Progenitor cell of endocrine pancreas (in vitro differentiated cells): Measurements from ENCODE around the gene OLFML3. TPM values are rescaled to one million over a fixed set of nuclear protein-coding genes. Genes with fewer than 3 reads are reported as not detected.

Experiments
- DNase-seq: peaks from one replicate; pipeline ENCODE4 v3.0.0; 2021; ENCODE audit warnings: low spot score; ENCODE audit not compliant: unreplicated experiment
- H3K27ac Mint-ChIP-seq: 2 replicates; pipeline ENCODE4 v1.8.0; 2021; ENCODE audit warnings: mild to moderate bottlenecking, moderate library complexity, mixed read lengths
- H3K27me3 Mint-ChIP-seq: 2 replicates; pipeline ENCODE4 v1.8.0; 2021; ENCODE audit warnings: mixed read lengths
- H3K36me3 Mint-ChIP-seq: 2 replicates; pipeline ENCODE4 v1.8.0; 2022; ENCODE audit warnings: mixed read lengths; ENCODE audit not compliant: insufficient read depth
- H3K4me1 Mint-ChIP-seq: 2 replicates; pipeline ENCODE4 v1.8.0; 2021; ENCODE audit warnings: low read depth, mixed read lengths
- H3K4me3 Mint-ChIP-seq: 2 replicates; pipeline ENCODE4 v1.8.0; 2021; ENCODE audit warnings: low read depth, mild to moderate bottlenecking, moderate library complexity, mixed read lengths
- H3K9me3 Mint-ChIP-seq: 2 replicates; pipeline ENCODE4 v1.8.0; 2021; ENCODE audit warnings: low read depth, mixed read lengths
- total RNA-seq: library from RNA; stranded (reverse); gene quantifications from 2 replicates; pipeline ENCODE4 v1.2.1, GENCODE V29; 2021
- TF ChIP-seq, protein P1 (sequence below): fragments of 200-600 bp; sonication (generic); IDR thresholded peaks from one replicate; pipeline ENCODE4 v1.5.0; 2021; ENCODE audit warnings: antibody characterized with exemption, mild to moderate bottlenecking; ENCODE audit not compliant: unreplicated experiment

Gene OLFML3
- total RNA-seq, 1 donor from 2014 or later, result 12.9 TPM

GRCh38 chr1:113934006-113934405 is 45.3 kb upstream of the OLFML3 start:
- Mint-ChIP-seq H3K4me1 (peaks cover 40% of the 10 kb centered on the region), H3K9me3 (no peaks in the 10 kb centered on the region), H3K27ac (peak overlapping the region; percentile 50), H3K36me3 (peaks cover 1% of the 10 kb centered on the region), H3K4me3 (no peak overlapping the region), H3K27me3 (no peaks in the 10 kb centered on the region)
- no peak for DNase-seq
- TF ChIP-seq, protein P1, sequence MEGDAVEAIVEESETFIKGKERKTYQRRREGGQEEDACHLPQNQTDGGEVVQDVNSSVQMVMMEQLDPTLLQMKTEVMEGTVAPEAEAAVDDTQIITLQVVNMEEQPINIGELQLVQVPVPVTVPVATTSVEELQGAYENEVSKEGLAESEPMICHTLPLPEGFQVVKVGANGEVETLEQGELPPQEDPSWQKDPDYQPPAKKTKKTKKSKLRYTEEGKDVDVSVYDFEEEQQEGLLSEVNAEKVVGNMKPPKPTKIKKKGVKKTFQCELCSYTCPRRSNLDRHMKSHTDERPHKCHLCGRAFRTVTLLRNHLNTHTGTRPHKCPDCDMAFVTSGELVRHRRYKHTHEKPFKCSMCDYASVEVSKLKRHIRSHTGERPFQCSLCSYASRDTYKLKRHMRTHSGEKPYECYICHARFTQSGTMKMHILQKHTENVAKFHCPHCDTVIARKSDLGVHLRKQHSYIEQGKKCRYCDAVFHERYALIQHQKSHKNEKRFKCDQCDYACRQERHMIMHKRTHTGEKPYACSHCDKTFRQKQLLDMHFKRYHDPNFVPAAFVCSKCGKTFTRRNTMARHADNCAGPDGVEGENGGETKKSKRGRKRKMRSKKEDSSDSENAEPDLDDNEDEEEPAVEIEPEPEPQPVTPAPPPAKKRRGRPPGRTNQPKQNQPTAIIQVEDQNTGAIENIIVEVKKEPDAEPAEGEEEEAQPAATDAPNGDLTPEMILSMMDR, result no peak

DNA sequence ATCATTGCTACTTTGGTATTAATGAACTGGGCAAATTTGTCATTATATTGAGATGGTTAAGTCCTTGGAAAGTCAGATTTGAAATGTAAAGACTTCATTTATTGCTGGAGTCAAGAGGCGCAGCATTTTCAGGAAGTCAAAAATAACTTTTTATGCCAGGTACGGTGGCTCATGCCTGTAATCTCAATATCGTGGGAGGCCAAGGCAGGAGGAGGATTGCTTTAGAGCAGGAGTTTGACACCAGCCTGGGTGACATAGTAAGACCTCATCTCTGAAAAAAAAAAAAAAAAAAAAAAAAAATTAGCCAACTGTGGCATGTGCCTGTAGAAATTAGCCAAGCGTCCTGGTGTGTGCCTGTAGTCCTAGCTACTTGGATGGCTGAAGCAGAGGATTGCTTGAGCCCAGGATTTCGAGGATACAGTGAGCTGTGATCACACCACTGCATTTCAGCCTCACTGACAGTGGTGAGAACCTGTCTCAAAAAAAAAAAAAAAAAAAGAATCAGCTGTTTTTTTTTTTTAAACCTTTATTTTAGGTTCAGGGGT is 44.7 kb upstream of the OLFML3 start:
- Mint-ChIP-seq H3K4me1 (peaks cover 40% of the 10 kb centered on the region), H3K27ac (no peak overlapping the region)

GRCh38 chr1:113935176-113935575 is 44.1 kb upstream of the OLFML3 start:
- Mint-ChIP-seq H3K27me3 (no peaks in the 10 kb centered on the region), H3K4me1 (peaks cover 40% of the 10 kb centered on the region), H3K36me3 (peaks cover 1% of the 10 kb centered on the region), H3K9me3 (no peaks in the 10 kb centered on the region), H3K27ac (no peak overlapping the region), H3K4me3 (no peak overlapping the region)
- TF ChIP-seq, protein P1, result no peak
- DNase-seq, result no peak

More for the DNA sequence above, 44.7 kb upstream of the OLFML3 start:
- Mint-ChIP-seq H3K9me3 (no peaks in the 10 kb centered on the region), H3K27me3 (no peaks in the 10 kb centered on the region), H3K4me3 (no peak overlapping the region), H3K36me3 (peaks cover 1% of the 10 kb centered on the region)
- TF ChIP-seq, protein P1, result no peak
- DNase-seq, result no peak

DNA sequence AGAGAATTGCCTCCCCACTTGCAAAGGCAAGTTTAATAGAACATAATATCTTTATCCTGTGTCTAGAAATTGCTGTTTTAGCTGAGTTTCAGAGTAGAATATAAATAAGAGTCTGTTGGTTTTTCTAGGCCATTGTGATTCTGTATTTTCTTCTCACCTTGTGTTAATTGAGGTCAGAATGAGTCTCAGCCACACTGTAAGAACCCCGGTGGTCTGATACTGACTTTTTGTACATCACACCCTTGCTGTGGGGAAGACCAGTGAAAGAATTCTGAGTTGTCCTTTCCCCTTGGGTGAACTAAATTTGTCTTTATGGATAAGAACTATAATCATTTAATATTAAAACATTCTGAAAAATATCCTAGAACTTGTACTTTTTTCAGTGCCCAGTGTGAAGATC is 43.3 kb upstream of the OLFML3 start:
- Mint-ChIP-seq H3K4me3 (no peak overlapping the region), H3K27ac (no peak overlapping the region), H3K36me3 (peaks cover 1% of the 10 kb centered on the region), H3K9me3 (no peaks in the 10 kb centered on the region), H3K4me1 (peaks cover 33% of the 10 kb centered on the region), H3K27me3 (no peaks in the 10 kb centered on the region)
- TF ChIP-seq, protein P1, result no peak
- DNase-seq, result no peak

DNA sequence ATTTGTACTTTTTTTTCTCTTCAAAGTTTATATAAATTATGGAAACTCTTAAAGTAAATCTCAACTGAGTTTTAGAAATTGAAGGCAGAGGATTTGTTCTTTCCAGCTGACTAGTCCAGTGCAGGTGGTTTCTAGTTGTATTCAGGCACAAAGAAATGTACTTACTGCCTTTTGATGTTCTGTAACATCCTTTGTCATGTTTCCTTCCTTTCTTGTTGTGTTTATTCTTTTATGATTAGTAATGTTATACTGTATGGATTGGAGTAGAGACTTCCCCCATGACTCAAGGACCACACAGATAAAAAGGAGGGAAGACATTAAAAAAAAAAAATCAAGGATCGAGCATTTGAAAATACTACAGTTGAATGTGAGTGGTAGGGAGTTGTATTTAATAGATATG is 42.1 kb upstream of the OLFML3 start:
- Mint-ChIP-seq H3K27ac (no peak overlapping the region), H3K36me3 (peaks cover 7% of the 10 kb centered on the region), H3K4me1 (peaks cover 22% of the 10 kb centered on the region), H3K9me3 (no peaks in the 10 kb centered on the region), H3K27me3 (no peaks in the 10 kb centered on the region), H3K4me3 (no peak overlapping the region)
- TF ChIP-seq, protein P1, result no peak
- DNase-seq, result no peak
